Activated CD8-positive, alpha-beta memory T cell treated with anti-CD3 and anti-CD28 coated beads, Interleukin-2, amount 50 U/mL, for 4 hours (primary cell): ENCODE results near the gene DNAJC22.
A peak's percentile ranks its signal among the peaks of the same experiment; 100 is the strongest.
"Not testable (repeated sequence)": the region's sequence is repeated elsewhere in the genome, so short reads cannot be mapped to it uniquely, and the experiment has no call there.

Source experiments
- DNase-seq: peaks from one replicate; pipeline ENCODE4 v3.0.0-alpha.2; 2020

The DNAJC22 gene

GRCh38 chr12:49346659-49347310, at the start of gene DNAJC22:
Gene DNAJC22 (plus strand): TSS chr12:49346888. CDS start chr12:49348873, 1,985 bp downstream.
- DNase-seq: peak; percentile 32

- DNase-seq: no peak
Observed at GRCh38 chr12:49297695-49298060, 49.0 kb upstream of the DNAJC22 start.

- DNase-seq: no peak
Observed at GRCh38 chr12:49298160-49298559, 48.5 kb upstream of the DNAJC22 start.

- no peak for DNase-seq
Observed at GRCh38 chr12:49301760-49302159, 44.9 kb upstream of the DNAJC22 start.

- no peak for DNase-seq
Observed at GRCh38 chr12:49304161-49304560, 42.5 kb upstream of the DNAJC22 start.

- no peak for DNase-seq
Observed at GRCh38 chr12:49305762-49306510, 40.8 kb upstream of the DNAJC22 start.

GRCh38 chr12:49309386-49309785, 37.3 kb upstream of the DNAJC22 start:
- no peak for DNase-seq

GRCh38 chr12:49310451-49311000, 36.2 kb upstream of the DNAJC22 start:
- not testable (repeated sequence) for DNase-seq

- DNase-seq: no peak
Observed at GRCh38 chr12:49314811-49315210, 31.9 kb upstream of the DNAJC22 start.

GRCh38 chr12:49317118-49317517, 29.6 kb upstream of the DNAJC22 start:
- not testable (repeated sequence) for DNase-seq

- not testable (repeated sequence) for DNase-seq
Observed at GRCh38 chr12:49320411-49321103, 26.1 kb upstream of the DNAJC22 start.

- no peak for DNase-seq
Observed at GRCh38 chr12:49322367-49322707, 24.4 kb upstream of the DNAJC22 start.

- peak; percentile 95 for DNase-seq
Observed at GRCh38 chr12:49322708-49323523, 23.8 kb upstream of the DNAJC22 start, which contains the start of gene TROAP. Gene TROAP (plus strand): TSS chr12:49323255. CDS start chr12:49323609, 354 bp downstream.

- DNase-seq: no peak
Observed at GRCh38 chr12:49323524-49324097, 23.1 kb upstream of the DNAJC22 start.

- DNase-seq: no peak
Observed at GRCh38 chr12:49325606-49326005, 21.1 kb upstream of the DNAJC22 start.

- no peak for DNase-seq
Observed at GRCh38 chr12:49327368-49327767, 19.3 kb upstream of the DNAJC22 start.

GRCh38 chr12:49327887-49328286, 18.8 kb upstream of the DNAJC22 start:
- DNase-seq: no peak

GRCh38 chr12:49328816-49329215, 17.9 kb upstream of the DNAJC22 start:
- no peak for DNase-seq

GRCh38 chr12:49330032-49330619, 16.6 kb upstream of the DNAJC22 start:
- no peak for DNase-seq

- no peak for DNase-seq
Observed at GRCh38 chr12:49330631-49331379, 15.9 kb upstream of the DNAJC22 start.
